Subcutaneous adipose tissue (tissue), 4 donors: ENCODE measurements around the gene HDAC7. TPM values are rescaled to one million over a fixed set of nuclear protein-coding genes. Genes with fewer than 3 reads are reported as not detected.

Source experiments
- CTCF ChIP-seq: fragments of 450-650 bp; IDR thresholded peaks from one replicate; pipeline ENCODE4 v1.5.1; 2016; ENCODE audit warnings: low read depth, mild to moderate bottlenecking, control low read depth, antibody characterized with exemption, moderate library complexity
- total RNA-seq, 4 donors: library from RNA; depleted of rRNA; stranded (reverse); fragments of >200 nt; gene quantifications; one replicate each; pipeline ENCODE4 v1.1.0, GENCODE V29; 2016

Gene HDAC7
- total RNA-seq = 10 to 100 TPM; 25.8 to 72.9 (median 43.0) TPM

GRCh38 chr12:47819896-47820630 is at the start of gene HDAC7:
Gene HDAC7, minus strand, starts transcription at chr12:47819903. Its CDS starts 118 bp downstream, at chr12:47819785.
- no peak for TF ChIP-seq CTCF

GRCh38 chr12:47868552-47869031 is 48.9 kb upstream of the HDAC7 start:
- TF ChIP-seq CTCF = no peak

GRCh38 chr12:47868041-47868440 is 48.3 kb upstream of the HDAC7 start:
- TF ChIP-seq CTCF = no peak

GRCh38 chr12:47867495-47867941 is 47.8 kb upstream of the HDAC7 start:
- TF ChIP-seq CTCF = no peak

GRCh38 chr12:47864646-47865235 is 45.0 kb upstream of the HDAC7 start:
- no peak for TF ChIP-seq CTCF

- no peak for TF ChIP-seq CTCF
Measured at GRCh38 chr12:47863985-47864384, 44.3 kb upstream of the HDAC7 start.

GRCh38 chr12:47863467-47863866 is 43.8 kb upstream of the HDAC7 start:
- TF ChIP-seq CTCF = no peak
